NB4 (cell line): ENCODE results near the gene PNKP.

Experiments used
- MYC ChIP-seq: IDR thresholded peaks from 2 replicates; pipeline ENCODE4 v1.6.1; 2011; ENCODE audit warnings: low read depth, low read length
- POLR2A ChIP-seq: IDR thresholded peaks from 2 replicates; pipeline ENCODE4 v1.6.1; 2011; ENCODE audit warnings: mild to moderate bottlenecking; ENCODE audit not compliant: insufficient read length; ENCODE audit errors: extremely low read depth
- TF ChIP-seq, protein P1 (sequence below): IDR thresholded peaks from one replicate; pipeline ENCODE4 v1.5.1; 2012; ENCODE audit warnings: low read depth, low read length

DNA sequence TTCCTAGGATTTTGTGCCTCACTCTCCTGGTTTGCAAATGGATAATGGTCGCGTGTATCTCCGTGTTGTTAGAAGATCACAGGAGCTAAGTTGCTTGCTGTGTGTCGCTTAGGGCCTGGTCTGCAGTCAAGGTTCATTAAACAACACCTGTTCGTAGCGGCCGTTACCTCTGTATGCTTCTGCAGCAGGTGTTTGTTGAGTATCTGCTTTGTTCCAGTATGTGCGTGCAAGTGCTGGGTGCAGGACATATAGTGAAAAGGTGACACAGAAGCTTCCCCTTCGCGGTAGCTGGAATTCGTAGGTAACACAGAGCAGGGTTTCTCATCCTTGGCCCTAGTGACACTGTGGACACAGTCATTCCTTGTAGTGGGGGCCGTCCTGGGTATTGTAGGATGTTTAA lies 43.9 kb downstream of the PNKP start:
- TF ChIP-seq, protein P1, sequence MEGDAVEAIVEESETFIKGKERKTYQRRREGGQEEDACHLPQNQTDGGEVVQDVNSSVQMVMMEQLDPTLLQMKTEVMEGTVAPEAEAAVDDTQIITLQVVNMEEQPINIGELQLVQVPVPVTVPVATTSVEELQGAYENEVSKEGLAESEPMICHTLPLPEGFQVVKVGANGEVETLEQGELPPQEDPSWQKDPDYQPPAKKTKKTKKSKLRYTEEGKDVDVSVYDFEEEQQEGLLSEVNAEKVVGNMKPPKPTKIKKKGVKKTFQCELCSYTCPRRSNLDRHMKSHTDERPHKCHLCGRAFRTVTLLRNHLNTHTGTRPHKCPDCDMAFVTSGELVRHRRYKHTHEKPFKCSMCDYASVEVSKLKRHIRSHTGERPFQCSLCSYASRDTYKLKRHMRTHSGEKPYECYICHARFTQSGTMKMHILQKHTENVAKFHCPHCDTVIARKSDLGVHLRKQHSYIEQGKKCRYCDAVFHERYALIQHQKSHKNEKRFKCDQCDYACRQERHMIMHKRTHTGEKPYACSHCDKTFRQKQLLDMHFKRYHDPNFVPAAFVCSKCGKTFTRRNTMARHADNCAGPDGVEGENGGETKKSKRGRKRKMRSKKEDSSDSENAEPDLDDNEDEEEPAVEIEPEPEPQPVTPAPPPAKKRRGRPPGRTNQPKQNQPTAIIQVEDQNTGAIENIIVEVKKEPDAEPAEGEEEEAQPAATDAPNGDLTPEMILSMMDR: no peak
- TF ChIP-seq MYC (no peak), POLR2A (no peak)
